Measurements from ENCODE around the gene GLDC. TPM values are rescaled to one million over a fixed set of nuclear protein-coding genes. Genes with fewer than 3 reads are reported as not detected.

Gene GLDC
- polyA plus RNA-seq, 2 donors, result 2.3 to 2.7 TPM

DNA sequence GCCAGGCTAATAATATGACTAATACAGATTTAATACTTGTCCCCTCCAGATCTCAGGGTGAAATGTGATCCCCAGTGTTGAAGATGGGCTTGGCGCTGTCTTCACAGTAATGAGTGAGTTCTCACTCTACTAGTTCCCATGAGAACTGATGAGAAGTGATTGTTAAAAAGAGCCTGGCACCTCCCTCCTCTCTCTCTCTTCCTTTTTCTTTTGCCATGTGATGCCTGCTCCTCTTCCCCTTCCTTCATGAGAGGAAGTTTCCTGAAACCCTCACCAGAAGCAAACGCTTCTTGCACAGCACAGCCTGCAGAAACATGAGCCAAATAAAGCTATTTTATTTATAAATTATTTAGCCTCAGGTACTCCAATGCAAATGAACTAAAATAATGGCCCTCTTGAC lies 55.2 kb downstream of the GLDC start:
- no peaks in the 10 kb centered on the region for H3K27me3 ChIP-seq (ENCODE audit: control insufficient read depth in 1 of 2, insufficient read depth in 2 of 2, low read length in 2 of 2)
- H3K9me3 ChIP-seq (ENCODE audit: control insufficient read depth in 2 of 2, insufficient read depth in 1 of 2, low read depth in 1 of 2, low read length in 1 of 2), result no peaks in the 10 kb centered on the region
- H3K27ac ChIP-seq (ENCODE audit: low read depth in 2 of 2, low read length in 1 of 2), result no peak overlapping the region
- no peak overlapping the region for H3K4me3 ChIP-seq (ENCODE audit: low read depth in 1 of 2, low read length in 2 of 2)
- WGBS, 2 donors, result 61 to 66% methylated on average over 2 of the region's 2 CpGs
- no peaks in the 10 kb centered on the region for H3K4me1 ChIP-seq (ENCODE audit: control insufficient read depth in 2 of 2, insufficient read depth in 2 of 2, low read length in 1 of 2)
- no peaks in the 10 kb centered on the region for H3K36me3 ChIP-seq (ENCODE audit: control insufficient read depth in 2 of 2, insufficient read depth in 2 of 2, low read length in 1 of 2)

DNA sequence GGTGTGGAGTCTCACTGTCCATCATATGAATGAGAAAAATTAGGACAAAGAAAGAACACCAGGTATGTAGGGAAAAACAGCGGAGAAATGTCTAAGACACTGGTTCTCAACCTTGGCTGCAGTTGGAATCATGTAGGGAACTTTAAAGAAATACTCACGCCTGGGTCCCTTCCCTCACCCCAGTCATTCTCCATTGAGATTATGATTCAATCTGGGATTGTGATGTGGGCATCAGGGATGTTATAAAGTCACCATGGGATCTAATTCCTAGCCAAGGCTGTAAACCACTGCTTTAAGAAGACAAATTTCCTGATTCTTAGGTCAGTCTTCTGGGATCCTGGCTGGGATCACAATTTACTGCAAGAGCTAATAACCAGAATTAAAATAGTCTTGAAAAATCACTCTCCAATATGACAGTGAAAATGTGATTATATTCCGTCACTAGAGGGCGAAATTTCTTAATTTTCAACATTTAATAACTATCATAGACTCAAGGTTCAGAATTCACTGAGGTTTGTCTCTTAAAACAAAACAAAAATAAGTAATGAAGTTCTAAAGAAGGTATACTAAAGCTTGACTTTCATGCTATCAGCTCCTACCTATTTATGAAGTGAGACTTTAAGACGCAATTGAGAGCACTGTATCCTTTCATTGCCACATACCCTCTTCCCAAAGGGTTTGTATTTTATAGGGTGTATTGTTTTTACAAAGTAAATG lies 60.5 kb downstream of the GLDC start:
- H3K27me3 ChIP-seq (ENCODE audit: control insufficient read depth in 1 of 2, insufficient read depth in 2 of 2, low read length in 2 of 2), result no peaks in the 10 kb centered on the region
- WGBS, 2 donors, result 52 to 56% methylated on average over 5 of the region's 5 CpGs
- H3K9me3 ChIP-seq (ENCODE audit: control insufficient read depth in 2 of 2, insufficient read depth in 1 of 2, low read depth in 1 of 2, low read length in 1 of 2), result no peaks in the 10 kb centered on the region
- H3K36me3 ChIP-seq (ENCODE audit: control insufficient read depth in 2 of 2, insufficient read depth in 2 of 2, low read length in 1 of 2), result no peaks in the 10 kb centered on the region
- no peak overlapping the region for H3K4me3 ChIP-seq (ENCODE audit: low read depth in 1 of 2, low read length in 2 of 2)
- no peaks in the 10 kb centered on the region for H3K4me1 ChIP-seq (ENCODE audit: control insufficient read depth in 2 of 2, insufficient read depth in 2 of 2, low read length in 1 of 2)
- no peak overlapping the region for H3K27ac ChIP-seq (ENCODE audit: low read depth in 2 of 2, low read length in 1 of 2)

DNA sequence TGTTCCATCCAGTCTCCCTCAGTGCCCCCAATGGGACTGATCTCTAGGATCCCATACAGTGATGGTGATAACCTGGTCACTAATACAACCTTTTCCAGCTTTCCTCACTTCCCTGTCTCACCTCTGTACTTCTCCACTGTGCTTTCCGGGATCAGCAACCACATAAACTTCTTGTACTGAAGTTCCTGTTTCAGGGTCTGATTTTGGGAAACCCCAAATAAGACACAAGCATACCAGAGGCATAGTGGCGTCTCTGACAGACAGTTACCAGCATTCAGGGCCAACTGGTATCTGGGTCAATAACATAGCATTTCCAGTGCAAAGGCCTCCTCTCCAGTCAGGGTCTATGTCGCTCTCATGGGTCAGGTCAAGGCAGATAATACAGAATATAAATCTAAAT lies 64.3 kb downstream of the GLDC start:
- no peaks in the 10 kb centered on the region for H3K9me3 ChIP-seq (ENCODE audit: control insufficient read depth in 2 of 2, insufficient read depth in 1 of 2, low read depth in 1 of 2, low read length in 1 of 2)
- H3K27ac ChIP-seq (ENCODE audit: low read depth in 2 of 2, low read length in 1 of 2), result no peak overlapping the region
- no peaks in the 10 kb centered on the region for H3K36me3 ChIP-seq (ENCODE audit: control insufficient read depth in 2 of 2, insufficient read depth in 2 of 2, low read length in 1 of 2)
- H3K4me1 ChIP-seq (ENCODE audit: control insufficient read depth in 2 of 2, insufficient read depth in 2 of 2, low read length in 1 of 2), result no peaks in the 10 kb centered on the region
- H3K27me3 ChIP-seq (ENCODE audit: control insufficient read depth in 1 of 2, insufficient read depth in 2 of 2, low read length in 2 of 2), result no peaks in the 10 kb centered on the region
- H3K4me3 ChIP-seq (ENCODE audit: low read depth in 1 of 2, low read length in 2 of 2), result no peak overlapping the region
- WGBS, 2 donors, result 88 to 94% methylated on average over 3 of the region's 3 CpGs

DNA sequence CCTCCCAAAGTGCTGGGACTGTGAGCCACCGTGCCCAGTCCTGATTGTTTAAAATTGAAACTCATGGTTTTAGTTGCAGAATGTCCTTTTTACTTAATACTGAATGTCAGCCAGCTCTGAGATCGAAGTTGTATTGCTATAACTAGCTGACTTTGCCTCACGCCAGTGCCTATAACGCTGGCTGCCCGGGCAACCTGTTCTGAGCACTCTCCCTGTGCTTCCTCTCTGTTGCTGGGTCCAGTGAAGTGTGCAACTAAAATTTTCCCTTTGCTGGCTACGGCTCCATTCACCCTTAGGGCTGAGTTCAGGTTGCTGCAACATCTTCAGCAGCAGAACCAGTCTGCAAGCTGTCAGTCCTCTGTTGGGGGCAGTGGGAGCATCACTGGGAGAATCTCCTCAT lies 65.9 kb downstream of the GLDC start:
- Histone ChIP-seq H3K36me3 (ENCODE audit: control insufficient read depth in 2 of 2, insufficient read depth in 2 of 2, low read length in 1 of 2) (no peaks in the 10 kb centered on the region), H3K4me3 (ENCODE audit: low read depth in 1 of 2, low read length in 2 of 2) (no peak overlapping the region), H3K27me3 (ENCODE audit: control insufficient read depth in 1 of 2, insufficient read depth in 2 of 2, low read length in 2 of 2) (no peaks in the 10 kb centered on the region), H3K9me3 (ENCODE audit: control insufficient read depth in 2 of 2, insufficient read depth in 1 of 2, low read depth in 1 of 2, low read length in 1 of 2) (no peaks in the 10 kb centered on the region), H3K4me1 (ENCODE audit: control insufficient read depth in 2 of 2, insufficient read depth in 2 of 2, low read length in 1 of 2) (no peaks in the 10 kb centered on the region), H3K27ac (ENCODE audit: low read depth in 2 of 2, low read length in 1 of 2) (no peak overlapping the region)
- 84 to 85% methylated on average over 6 of the region's 6 CpGs for WGBS, 2 donors

DNA sequence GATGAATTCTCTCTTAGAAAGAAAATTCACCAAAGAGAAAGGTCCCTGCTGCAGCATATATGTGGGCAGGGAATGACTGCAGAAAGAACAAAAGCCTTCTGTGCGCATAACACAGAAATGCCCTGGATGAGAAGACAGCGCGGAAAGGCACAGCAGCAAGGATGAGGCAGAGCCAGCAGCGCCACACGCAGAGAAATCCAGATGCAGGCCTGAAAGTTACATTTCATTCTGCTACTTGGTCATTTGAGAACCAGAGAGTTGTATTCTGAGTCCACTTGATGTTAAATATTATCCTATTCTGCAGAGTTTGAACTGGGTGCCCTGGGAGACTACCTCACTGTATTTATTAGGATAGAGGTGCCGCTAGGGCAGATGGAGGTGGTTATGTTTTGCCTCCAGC lies 68.5 kb downstream of the GLDC start:
- 94 to 95% methylated on average over 6 of the region's 6 CpGs for WGBS, 2 donors
- H3K4me3 ChIP-seq (ENCODE audit: low read depth in 1 of 2, low read length in 2 of 2), result no peak overlapping the region

DNA sequence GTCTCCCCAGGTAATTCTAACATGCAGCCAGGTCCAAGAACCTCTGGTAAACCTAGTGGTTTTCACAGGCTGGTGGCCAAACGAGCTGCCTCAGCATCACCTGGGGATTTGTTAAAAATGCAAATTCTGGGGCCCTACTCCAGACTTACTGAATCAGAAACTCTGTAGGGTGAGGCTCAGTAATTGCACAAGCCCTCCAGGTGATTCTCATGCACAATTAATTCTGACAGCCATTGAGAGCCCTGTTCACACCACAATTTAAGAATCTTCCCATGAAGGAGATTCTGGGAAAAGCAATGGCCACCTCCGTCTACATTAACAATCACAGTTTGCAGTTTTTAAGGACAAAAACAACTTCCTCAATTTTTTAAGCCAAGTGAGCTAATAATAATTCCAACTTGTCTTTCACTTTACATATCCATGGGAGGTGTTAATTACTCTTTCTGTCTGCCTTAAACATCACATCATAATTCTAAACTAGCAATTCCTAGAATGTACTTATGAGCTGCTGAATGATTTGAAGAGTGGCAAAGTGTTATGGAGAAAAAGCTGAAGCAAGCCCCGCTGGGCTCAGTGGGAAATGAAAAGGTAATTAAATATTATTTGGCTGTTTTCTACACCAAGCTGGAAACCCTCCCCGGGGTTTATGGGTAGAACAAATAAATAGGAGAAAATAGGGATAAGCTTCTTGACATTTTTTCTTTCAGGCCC lies 70.0 kb downstream of the GLDC start:
- 53 to 63% methylated on average over 4 of the region's 4 CpGs for WGBS, 2 donors
- no peaks in the 10 kb centered on the region for H3K9me3 ChIP-seq (ENCODE audit: control insufficient read depth in 2 of 2, insufficient read depth in 1 of 2, low read depth in 1 of 2, low read length in 1 of 2)
- H3K36me3 ChIP-seq (ENCODE audit: control insufficient read depth in 2 of 2, insufficient read depth in 2 of 2, low read length in 1 of 2), result no peaks in the 10 kb centered on the region
- H3K27ac ChIP-seq (ENCODE audit: low read depth in 2 of 2, low read length in 1 of 2), result no peak overlapping the region
- no peak overlapping the region for H3K4me3 ChIP-seq (ENCODE audit: low read depth in 1 of 2, low read length in 2 of 2)
- no peaks in the 10 kb centered on the region for H3K27me3 ChIP-seq (ENCODE audit: control insufficient read depth in 1 of 2, insufficient read depth in 2 of 2, low read length in 2 of 2)
- no peaks in the 10 kb centered on the region for H3K4me1 ChIP-seq (ENCODE audit: control insufficient read depth in 2 of 2, insufficient read depth in 2 of 2, low read length in 1 of 2)

More for the DNA sequence above, 68.5 kb downstream of the GLDC start:
- Histone ChIP-seq H3K36me3 (ENCODE audit: control insufficient read depth in 2 of 2, insufficient read depth in 2 of 2, low read length in 1 of 2) (no peaks in the 10 kb centered on the region), H3K27ac (ENCODE audit: low read depth in 2 of 2, low read length in 1 of 2) (no peak overlapping the region), H3K9me3 (ENCODE audit: control insufficient read depth in 2 of 2, insufficient read depth in 1 of 2, low read depth in 1 of 2, low read length in 1 of 2) (no peaks in the 10 kb centered on the region), H3K27me3 (ENCODE audit: control insufficient read depth in 1 of 2, insufficient read depth in 2 of 2, low read length in 2 of 2) (no peaks in the 10 kb centered on the region), H3K4me1 (ENCODE audit: control insufficient read depth in 2 of 2, insufficient read depth in 2 of 2, low read length in 1 of 2) (no peaks in the 10 kb centered on the region)

DNA sequence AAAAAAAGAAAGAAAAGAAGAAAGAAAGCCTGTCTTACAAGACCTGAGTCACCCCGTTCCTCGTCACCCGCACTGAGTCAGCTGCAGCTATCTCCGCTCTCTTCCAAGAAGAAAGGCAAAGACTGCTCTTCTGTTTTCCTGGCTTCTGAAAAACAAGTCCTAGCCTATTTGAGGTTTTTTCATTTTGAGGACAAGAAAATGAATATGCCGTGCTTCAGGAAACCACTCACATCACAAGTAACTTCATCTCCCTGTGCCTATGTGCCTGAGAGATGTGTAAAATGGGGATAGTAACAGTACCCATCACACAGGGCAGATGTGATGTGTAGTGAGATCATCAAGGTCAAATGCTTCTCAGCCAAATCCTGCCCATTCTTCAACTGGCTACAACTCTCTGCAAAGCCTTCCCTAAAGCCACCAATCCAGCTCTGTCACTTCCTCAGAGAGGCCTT lies 78.4 kb downstream of the GLDC start:
- Histone ChIP-seq H3K4me1 (ENCODE audit: control insufficient read depth in 2 of 2, insufficient read depth in 2 of 2, low read length in 1 of 2) (peaks cover 0 to 3% of the 10 kb centered on the region in 2 donors), H3K9me3 (ENCODE audit: control insufficient read depth in 2 of 2, insufficient read depth in 1 of 2, low read depth in 1 of 2, low read length in 1 of 2) (no peaks in the 10 kb centered on the region), H3K4me3 (ENCODE audit: low read depth in 1 of 2, low read length in 2 of 2) (no peak overlapping the region), H3K27me3 (ENCODE audit: control insufficient read depth in 1 of 2, insufficient read depth in 2 of 2, low read length in 2 of 2) (no peaks in the 10 kb centered on the region), H3K27ac (ENCODE audit: low read depth in 2 of 2, low read length in 1 of 2) (no peak overlapping the region), H3K36me3 (ENCODE audit: control insufficient read depth in 2 of 2, insufficient read depth in 2 of 2, low read length in 1 of 2) (no peaks in the 10 kb centered on the region)
- WGBS, 2 donors, result 43 to 60% methylated on average over 5 of the region's 5 CpGs

DNA sequence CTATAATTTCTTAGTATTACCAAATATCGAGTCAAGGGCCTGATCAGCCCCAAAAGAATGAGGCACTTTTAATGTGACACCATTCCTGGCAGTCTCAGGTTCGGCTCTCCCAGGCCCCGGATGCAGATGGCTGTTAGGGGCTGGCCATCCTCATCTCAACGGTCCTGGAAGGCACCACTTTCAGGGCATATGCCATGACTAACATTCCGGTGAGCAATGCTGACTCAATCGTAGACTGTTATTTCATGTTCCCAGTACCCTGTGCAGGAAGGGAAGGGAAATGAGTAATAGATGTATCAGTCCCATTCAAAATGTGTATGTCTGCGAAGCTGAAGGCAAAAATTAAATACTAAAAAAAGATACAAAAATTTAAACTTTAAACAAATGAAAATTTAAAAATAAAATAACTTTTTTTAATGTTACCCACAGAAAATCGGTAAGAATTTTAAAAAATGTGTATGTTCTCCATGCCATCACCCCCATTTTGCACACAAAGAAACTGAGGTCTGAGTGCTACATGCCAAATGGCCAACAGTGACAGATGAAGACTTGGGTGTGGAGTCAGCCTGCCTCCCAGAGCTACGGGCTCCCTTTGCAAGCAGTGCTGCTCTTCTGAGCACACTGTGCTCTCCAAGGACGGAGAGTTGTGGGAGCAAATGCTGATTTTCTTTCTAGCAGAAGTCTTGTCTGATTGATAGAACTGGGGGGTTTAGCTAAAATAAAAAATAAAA lies 79.0 kb downstream of the GLDC start:
- H3K36me3 ChIP-seq (ENCODE audit: control insufficient read depth in 2 of 2, insufficient read depth in 2 of 2, low read length in 1 of 2), result no peaks in the 10 kb centered on the region
- WGBS, 2 donors, result 39 to 61% methylated on average over 10 of the region's 10 CpGs
- H3K27ac ChIP-seq (ENCODE audit: low read depth in 2 of 2, low read length in 1 of 2), result peak overlapping the region; percentile 75 to 84
- H3K4me1 ChIP-seq (ENCODE audit: control insufficient read depth in 2 of 2, insufficient read depth in 2 of 2, low read length in 1 of 2), result peaks cover 0 to 3% of the 10 kb centered on the region in 2 donors
- no peaks in the 10 kb centered on the region for H3K27me3 ChIP-seq (ENCODE audit: control insufficient read depth in 1 of 2, insufficient read depth in 2 of 2, low read length in 2 of 2)
- H3K9me3 ChIP-seq (ENCODE audit: control insufficient read depth in 2 of 2, insufficient read depth in 1 of 2, low read depth in 1 of 2, low read length in 1 of 2), result no peaks in the 10 kb centered on the region
- no peak overlapping the region for H3K4me3 ChIP-seq (ENCODE audit: low read depth in 1 of 2, low read length in 2 of 2)

DNA sequence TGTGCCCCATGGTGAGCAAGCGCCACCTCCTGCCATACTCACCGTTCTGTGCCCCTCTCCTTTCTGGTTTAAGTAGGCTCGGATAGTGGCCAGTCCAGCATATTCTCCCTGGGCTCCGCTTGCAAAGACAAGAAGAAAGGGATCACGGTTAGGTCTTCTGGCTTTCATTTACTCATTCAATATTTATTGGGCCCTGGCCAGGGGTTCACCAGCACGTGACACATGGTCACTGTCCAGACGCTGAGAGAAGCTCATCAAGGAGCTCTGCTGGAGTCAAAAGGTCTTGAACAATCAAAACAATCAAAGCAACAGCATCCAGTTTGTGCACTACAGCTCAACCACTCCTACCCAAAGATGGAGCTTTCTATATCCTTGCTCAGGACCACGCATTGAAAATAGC lies 80.2 kb downstream of the GLDC start:
- H3K36me3 ChIP-seq (ENCODE audit: control insufficient read depth in 2 of 2, insufficient read depth in 2 of 2, low read length in 1 of 2), result no peaks in the 10 kb centered on the region
- WGBS, 2 donors, result 77% methylated on average over 8 of the region's 8 CpGs
- no peak overlapping the region for H3K4me3 ChIP-seq (ENCODE audit: low read depth in 1 of 2, low read length in 2 of 2)
- H3K4me1 ChIP-seq (ENCODE audit: control insufficient read depth in 2 of 2, insufficient read depth in 2 of 2, low read length in 1 of 2), result peaks cover 0 to 3% of the 10 kb centered on the region in 2 donors
- H3K27ac ChIP-seq (ENCODE audit: low read depth in 2 of 2, low read length in 1 of 2), result no peak overlapping the region
- no peaks in the 10 kb centered on the region for H3K9me3 ChIP-seq (ENCODE audit: control insufficient read depth in 2 of 2, insufficient read depth in 1 of 2, low read depth in 1 of 2, low read length in 1 of 2)
- no peaks in the 10 kb centered on the region for H3K27me3 ChIP-seq (ENCODE audit: control insufficient read depth in 1 of 2, insufficient read depth in 2 of 2, low read length in 2 of 2)
